Bronchial epithelial cell (primary cell): ENCODE measurements around the gene UBAP1. TPM values are rescaled to one million over a fixed set of nuclear protein-coding genes. Genes with fewer than 3 reads are reported as not detected.
A peak's percentile ranks its signal among the peaks of the same experiment; 100 is the strongest.

Source experiments
- DNase-seq: peaks from one replicate; pipeline ENCODE4 v3.0.0-alpha.2; 2010; ENCODE audit warnings: low read depth
- FAIRE-seq: peaks from 2 replicates; lab custom pipeline; 2011; peaks lifted over from hg19 to GRCh38; lab: Jason Lieb, UNC
- H3K27me3 ChIP-seq: 2 replicates; pipeline ENCODE4 v1.5.1; 2011; ENCODE audit warnings: low read length; ENCODE audit not compliant: control insufficient read depth, insufficient read depth
- H3K36me3 ChIP-seq: 2 replicates; pipeline ENCODE4 v1.5.1; 2011; ENCODE audit warnings: low read length; ENCODE audit not compliant: control insufficient read depth, insufficient read depth
- H3K4me3 ChIP-seq: 2 replicates; pipeline ENCODE4 v1.5.1; 2011; ENCODE audit warnings: mild to moderate bottlenecking, low read depth, low read length, control low read depth
- CTCF ChIP-seq: IDR thresholded peaks from 2 replicates; pipeline ENCODE4 v1.5.1; 2011; ENCODE audit warnings: mild to moderate bottlenecking, moderate library complexity, low read length, control low read depth, inconsistent platforms; ENCODE audit not compliant: insufficient read depth, severe bottlenecking
- total RNA-seq: library from RNA; depleted of rRNA; stranded (reverse); fragments of >200 nt; gene quantifications from 2 replicates; pipeline ENCODE4 v1.2.1, GENCODE V29; 2014

Gene UBAP1
- total RNA-seq, 1 donor from 2014 or later = 37.6 TPM

- DNase-seq = no peak
- no peaks in the 10 kb centered on the region for H3K27me3 ChIP-seq
- TF ChIP-seq CTCF = no peak
- H3K36me3 ChIP-seq = peaks cover 3% of the 10 kb centered on the region
- no peak for FAIRE-seq
- H3K4me3 ChIP-seq = no peak overlapping the region
Measured at GRCh38 chr9:34256987-34257585, 78.2 kb downstream of the UBAP1 start.

- peak; percentile 84 for FAIRE-seq
- Histone ChIP-seq H3K4me3 (no peak overlapping the region), H3K27me3 (no peaks in the 10 kb centered on the region), H3K36me3 (no peaks in the 10 kb centered on the region)
- no peak for DNase-seq
- no peak for TF ChIP-seq CTCF
Measured at GRCh38 chr9:34259315-34259714, 80.5 kb downstream of the UBAP1 start.

GRCh38 chr9:34262971-34263370 lies 84.1 kb downstream of the UBAP1 start:
- FAIRE-seq (no peak), DNase-seq (peak; percentile 38)
- no peaks in the 10 kb centered on the region for H3K36me3 ChIP-seq

GRCh38 chr9:34267660-34268059 lies 88.8 kb downstream of the UBAP1 start:
- H3K4me3 ChIP-seq = no peak overlapping the region
- H3K36me3 ChIP-seq = no peaks in the 10 kb centered on the region
- no peak for DNase-seq
- no peak for FAIRE-seq
- no peaks in the 10 kb centered on the region for H3K27me3 ChIP-seq
- no peak for TF ChIP-seq CTCF

More at GRCh38 chr9:34262971-34263370, 84.1 kb downstream of the UBAP1 start:
- no peak for TF ChIP-seq CTCF
- Histone ChIP-seq H3K4me3 (no peak overlapping the region), H3K27me3 (no peaks in the 10 kb centered on the region)

GRCh38 chr9:34271265-34272006 lies 92.6 kb downstream of the UBAP1 start:
- no peaks in the 10 kb centered on the region for H3K27me3 ChIP-seq
- H3K4me3 ChIP-seq = no peak overlapping the region
- no peak for TF ChIP-seq CTCF
- no peak for DNase-seq
- no peak for FAIRE-seq
- no peaks in the 10 kb centered on the region for H3K36me3 ChIP-seq
